ENCODE measurements around the gene USP49. TPM values are rescaled to one million over a fixed set of nuclear protein-coding genes. Genes with fewer than 3 reads are reported as not detected.

The USP49 gene
- total RNA-seq, 4 donors from 2014 or later, result 6.5 to 13.8 (median 8.8) TPM

GRCh38 chr6:41757931-41758640 is 137.1 kb downstream of the USP49 start:
- Histone ChIP-seq H3K36me3 (no peaks in the 10 kb centered on the region), H3K27me3 (no peaks in the 10 kb centered on the region), H3K9me3 (no peaks in the 10 kb centered on the region), H3K4me3 (no peak overlapping the region), H3K27ac (no peak overlapping the region), H3K4me1 (no peaks in the 10 kb centered on the region)
- DNase-seq (ENCODE audit: low spot score in 2 of 2), result no peak
- TF ChIP-seq EP300 (IDR thresholded peaks at IDR 0.05), result no peak
- no peak for TF ChIP-seq CTCF (IDR thresholded peaks at IDR 0.05)
- WGBS, 2 donors, result 67 to 69% methylated on average over 7 to 8 of the region's 8 CpGs

GRCh38 chr6:41757271-41757670 is 137.9 kb downstream of the USP49 start:
- Histone ChIP-seq H3K4me1 (no peaks in the 10 kb centered on the region), H3K9me3 (no peaks in the 10 kb centered on the region), H3K27ac (no peak overlapping the region), H3K4me3 (no peak overlapping the region), H3K36me3 (no peaks in the 10 kb centered on the region), H3K27me3 (no peaks in the 10 kb centered on the region)
- 77 to 90% methylated on average over 6 of the region's 6 CpGs for WGBS, 2 donors
- DNase-seq (ENCODE audit: low spot score in 2 of 2), result no peak
- TF ChIP-seq CTCF (IDR thresholded peaks at IDR 0.05) (no peak), POLR2A (IDR thresholded peaks at IDR 0.05) (no peak), EP300 (IDR thresholded peaks at IDR 0.05) (no peak)

GRCh38 chr6:41756354-41756753 is 138.8 kb downstream of the USP49 start:
- no peaks in the 10 kb centered on the region for H3K9me3 ChIP-seq
- H3K4me3 ChIP-seq, result no peak overlapping the region
- no peaks in the 10 kb centered on the region for H3K36me3 ChIP-seq
- no peak for DNase-seq (ENCODE audit: low spot score in 2 of 2)
- H3K4me1 ChIP-seq, result no peaks in the 10 kb centered on the region
- 49 to 74% methylated on average over 5 of the region's 13 CpGs for WGBS, 2 donors
- H3K27me3 ChIP-seq, result no peaks in the 10 kb centered on the region
- no peak for TF ChIP-seq CTCF (IDR thresholded peaks at IDR 0.05)
- no peak for TF ChIP-seq POLR2A (IDR thresholded peaks at IDR 0.05)
- TF ChIP-seq EP300 (IDR thresholded peaks at IDR 0.05), result no peak
- no peak overlapping the region for H3K27ac ChIP-seq

GRCh38 chr6:41755895-41756294 is 139.3 kb downstream of the USP49 start:
- TF ChIP-seq CTCF (IDR thresholded peaks at IDR 0.05) (no peak), POLR2A (IDR thresholded peaks at IDR 0.05) (no peak), EP300 (IDR thresholded peaks at IDR 0.05) (no peak)
- Histone ChIP-seq H3K36me3 (no peaks in the 10 kb centered on the region), H3K4me1 (no peaks in the 10 kb centered on the region), H3K27ac (no peak overlapping the region), H3K4me3 (no peak overlapping the region), H3K27me3 (no peaks in the 10 kb centered on the region), H3K9me3 (no peaks in the 10 kb centered on the region)
- 66 to 87% methylated on average over 4 of the region's 4 CpGs for WGBS, 2 donors
- DNase-seq (ENCODE audit: low spot score in 2 of 2), result no peak

GRCh38 chr6:41750374-41750773 is 144.8 kb downstream of the USP49 start:
- WGBS, 2 donors, result 97 to 99% methylated on average over 3 of the region's 3 CpGs
- H3K4me3 ChIP-seq, result no peak overlapping the region
- no peak overlapping the region for H3K27ac ChIP-seq
- H3K9me3 ChIP-seq, result no peaks in the 10 kb centered on the region
- TF ChIP-seq CTCF (IDR thresholded peaks at IDR 0.05) (no peak), POLR2A (IDR thresholded peaks at IDR 0.05) (no peak), EP300 (IDR thresholded peaks at IDR 0.05) (no peak)
- H3K27me3 ChIP-seq, result no peaks in the 10 kb centered on the region
- no peak for DNase-seq (ENCODE audit: low spot score in 2 of 2)
- no peaks in the 10 kb centered on the region for H3K4me1 ChIP-seq
- no peaks in the 10 kb centered on the region for H3K36me3 ChIP-seq
